GM12864 (cell line): ENCODE measurements around the gene SSTR5.

Experiments
- DNase-seq: peaks from one replicate; pipeline ENCODE4 v3.0.0-alpha.2; 2011; ENCODE audit warnings: low read depth
- H3K4me3 ChIP-seq: 2 replicates; pipeline ENCODE4 v1.5.1; 2011; ENCODE audit warnings: mild to moderate bottlenecking, low read depth, low read length, control low read depth
- TF ChIP-seq, protein P1 (sequence below): IDR thresholded peaks from 2 replicates; pipeline ENCODE4 v1.5.1; 2011; ENCODE audit warnings: low read depth, mild to moderate bottlenecking, moderate library complexity, low read length, control low read depth, inconsistent platforms; ENCODE audit errors: missing control alignments

Gene SSTR5

DNA sequence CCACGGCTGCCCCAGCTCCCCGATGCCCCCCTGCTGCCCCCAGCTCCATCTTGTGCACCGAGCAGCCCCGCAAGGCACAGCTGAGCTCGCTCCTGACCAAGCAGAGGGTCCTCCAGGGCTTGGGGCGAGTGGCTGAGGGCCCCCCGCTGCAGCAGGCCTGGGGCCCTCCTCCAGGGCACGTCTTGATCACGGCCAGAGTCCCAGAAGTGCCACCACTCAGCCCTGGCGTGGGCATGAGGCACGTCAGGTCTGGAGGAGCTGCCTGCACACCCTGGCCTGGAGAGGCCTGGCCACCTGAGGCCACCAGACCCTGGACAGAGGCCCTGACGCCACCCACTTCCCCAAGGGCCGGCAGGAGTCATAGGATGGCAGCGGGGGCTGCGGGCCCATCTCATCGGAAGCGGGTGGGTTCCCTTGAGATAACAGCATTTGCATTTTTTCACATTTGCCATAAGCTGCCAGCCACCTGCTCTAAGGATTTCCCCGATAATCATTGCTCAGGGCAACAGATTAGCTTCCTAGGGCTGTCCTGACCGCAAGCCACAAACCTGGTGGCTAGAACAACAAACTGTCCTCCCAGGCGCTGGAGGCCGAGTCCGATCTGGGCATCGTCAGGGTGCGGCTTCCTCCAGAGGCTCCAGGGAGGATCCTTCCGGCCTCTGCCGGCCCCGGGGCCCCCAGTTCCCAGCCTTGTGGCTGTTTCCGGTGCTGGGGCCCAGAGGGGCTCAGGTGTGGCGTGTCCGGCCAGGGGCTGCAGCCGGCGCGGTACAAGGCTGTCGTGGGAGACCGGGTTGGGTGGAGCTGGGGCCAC is 47.4 kb downstream of the SSTR5 start:
- TF ChIP-seq, protein P1, sequence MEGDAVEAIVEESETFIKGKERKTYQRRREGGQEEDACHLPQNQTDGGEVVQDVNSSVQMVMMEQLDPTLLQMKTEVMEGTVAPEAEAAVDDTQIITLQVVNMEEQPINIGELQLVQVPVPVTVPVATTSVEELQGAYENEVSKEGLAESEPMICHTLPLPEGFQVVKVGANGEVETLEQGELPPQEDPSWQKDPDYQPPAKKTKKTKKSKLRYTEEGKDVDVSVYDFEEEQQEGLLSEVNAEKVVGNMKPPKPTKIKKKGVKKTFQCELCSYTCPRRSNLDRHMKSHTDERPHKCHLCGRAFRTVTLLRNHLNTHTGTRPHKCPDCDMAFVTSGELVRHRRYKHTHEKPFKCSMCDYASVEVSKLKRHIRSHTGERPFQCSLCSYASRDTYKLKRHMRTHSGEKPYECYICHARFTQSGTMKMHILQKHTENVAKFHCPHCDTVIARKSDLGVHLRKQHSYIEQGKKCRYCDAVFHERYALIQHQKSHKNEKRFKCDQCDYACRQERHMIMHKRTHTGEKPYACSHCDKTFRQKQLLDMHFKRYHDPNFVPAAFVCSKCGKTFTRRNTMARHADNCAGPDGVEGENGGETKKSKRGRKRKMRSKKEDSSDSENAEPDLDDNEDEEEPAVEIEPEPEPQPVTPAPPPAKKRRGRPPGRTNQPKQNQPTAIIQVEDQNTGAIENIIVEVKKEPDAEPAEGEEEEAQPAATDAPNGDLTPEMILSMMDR = no peak
- no peak for DNase-seq
- no peak overlapping the region for H3K4me3 ChIP-seq

DNA sequence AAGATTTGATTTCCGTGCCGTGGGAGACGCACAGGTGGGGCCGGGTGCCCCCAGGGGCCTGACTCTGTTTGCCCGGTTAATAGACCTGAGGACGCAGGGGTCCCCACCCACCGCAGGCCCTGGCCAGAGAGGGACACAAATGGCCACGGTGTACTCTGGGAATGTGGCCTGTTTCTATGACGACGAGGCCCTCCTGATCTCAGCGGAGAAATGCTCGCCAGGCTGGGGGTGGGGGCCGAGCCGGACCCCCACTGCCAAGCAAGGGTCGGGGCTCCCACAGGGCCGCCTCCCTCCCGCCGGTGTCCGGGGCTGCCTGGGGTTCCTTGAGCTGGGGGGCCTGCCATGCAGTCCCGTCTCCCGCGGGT is 48.0 kb downstream of the SSTR5 start:
- no peak for DNase-seq
- no peak overlapping the region for H3K4me3 ChIP-seq
- TF ChIP-seq, protein P1 = no peak

DNA sequence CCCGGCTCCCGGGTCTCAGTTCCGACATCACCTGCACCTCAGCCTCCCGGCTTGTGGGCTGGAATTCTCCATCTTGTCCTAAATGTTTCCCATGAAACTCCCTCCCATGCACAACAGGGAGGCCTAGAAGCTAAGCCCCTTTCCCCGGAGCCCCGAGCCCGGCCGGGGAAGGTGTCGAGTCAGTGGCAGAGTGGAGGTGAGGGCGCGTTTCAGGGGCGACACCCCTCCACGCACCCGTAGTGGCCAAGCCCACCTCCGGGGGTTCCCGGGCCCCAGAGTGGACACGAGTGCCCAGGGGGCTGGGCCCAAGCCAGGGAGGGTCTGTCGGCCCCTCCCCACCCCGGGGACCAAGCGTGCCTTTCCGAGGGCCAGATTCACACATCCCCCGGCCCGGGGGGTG is 48.5 kb downstream of the SSTR5 start:
- H3K4me3 ChIP-seq = no peak overlapping the region
- TF ChIP-seq, protein P1 = no peak
- no peak for DNase-seq

DNA sequence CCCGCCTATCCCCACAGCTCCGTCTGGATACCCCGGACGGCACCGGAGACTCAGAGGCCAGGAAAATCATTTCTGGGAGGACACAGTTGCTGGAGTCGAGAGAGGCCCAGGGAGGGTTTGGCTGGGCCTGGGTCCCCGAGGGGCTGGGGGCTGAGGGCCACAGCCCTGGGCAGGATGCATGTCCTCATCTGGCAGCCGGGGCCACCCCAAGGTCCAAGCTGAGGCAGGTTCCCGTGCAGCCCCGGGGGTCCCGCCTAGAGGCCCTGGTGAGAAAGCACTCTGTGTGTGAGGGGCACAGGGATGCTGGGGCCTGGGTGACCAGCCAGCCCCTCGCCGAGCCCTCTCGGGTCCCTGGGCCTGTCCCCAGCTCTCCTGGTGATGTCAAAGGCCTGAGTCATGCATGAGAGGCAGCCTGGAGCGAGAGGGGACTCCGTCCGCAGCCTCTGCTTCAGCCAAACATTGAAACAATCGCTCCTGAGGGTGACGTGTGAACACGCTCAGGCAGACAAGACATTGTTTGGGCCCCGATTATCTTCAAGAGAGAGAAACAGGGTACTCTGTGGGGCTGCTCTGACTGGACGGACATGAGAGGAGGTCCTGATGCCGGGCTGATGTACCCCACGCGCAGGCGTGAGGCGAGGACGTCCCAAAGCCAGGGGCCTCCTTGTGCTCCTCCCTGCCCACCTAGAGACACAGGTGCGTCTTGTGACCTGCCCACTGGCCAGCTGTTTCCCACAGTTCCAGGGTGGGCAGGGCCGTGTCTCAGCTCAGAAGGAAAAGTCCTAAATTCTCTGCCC is 49.3 kb downstream of the SSTR5 start:
- TF ChIP-seq, protein P1 = no peak
- H3K4me3 ChIP-seq = no peak overlapping the region
- DNase-seq = no peak

DNA sequence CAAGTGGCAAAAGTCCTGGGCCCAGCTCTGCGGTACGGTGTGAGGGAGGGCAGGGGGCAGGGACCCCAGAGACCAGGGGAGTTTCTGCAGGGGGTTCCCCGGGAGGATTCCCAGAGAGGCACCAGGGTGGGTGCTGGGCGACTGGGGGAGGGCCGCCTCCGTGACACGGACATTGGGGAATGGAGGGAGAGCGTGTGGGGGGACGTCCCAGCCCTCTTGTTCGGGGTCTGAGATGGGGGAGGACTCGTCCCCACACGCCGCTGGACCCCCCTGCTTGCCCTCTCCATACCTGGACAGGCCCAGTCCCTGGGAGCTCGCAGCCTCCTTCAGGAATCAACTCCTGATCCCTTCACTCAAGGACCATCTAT is 49.8 kb downstream of the SSTR5 start:
- TF ChIP-seq, protein P1 = no peak
- no peak for DNase-seq
- no peak overlapping the region for H3K4me3 ChIP-seq

DNA sequence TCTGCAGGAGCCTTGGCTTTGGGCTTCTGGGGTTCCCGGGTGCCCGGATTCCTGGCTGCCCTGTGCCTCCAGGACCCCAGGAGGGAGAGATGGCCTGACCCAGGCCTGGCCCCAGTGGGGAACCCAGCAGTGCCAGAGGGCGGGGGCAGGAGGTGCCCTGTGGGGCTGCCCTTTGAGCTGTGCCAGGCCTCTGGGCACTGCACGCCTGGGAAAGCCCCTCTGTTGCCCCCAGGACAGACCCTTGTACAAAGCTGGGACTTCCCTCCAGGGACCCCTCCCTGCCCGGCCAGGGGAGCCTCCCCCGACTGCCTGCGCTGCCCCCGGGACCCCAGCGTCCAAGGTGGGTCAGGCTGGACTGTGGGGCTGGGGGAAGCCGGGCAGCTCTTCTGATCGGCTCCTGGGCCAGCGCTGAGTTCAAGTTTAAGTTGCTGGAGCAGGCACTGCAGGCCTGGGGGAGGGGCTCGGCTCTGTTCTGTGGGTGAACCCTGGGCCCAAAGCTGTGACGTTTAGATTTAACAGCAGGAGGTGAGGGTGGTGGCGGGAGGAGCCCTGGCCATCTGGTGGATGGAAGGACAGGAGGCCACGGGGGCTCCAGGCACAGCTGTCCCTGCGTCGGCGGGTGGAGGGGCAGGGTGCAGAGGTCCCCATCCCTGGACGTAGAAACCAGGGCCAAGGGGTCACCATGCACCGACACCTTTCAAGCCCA is 51.1 kb downstream of the SSTR5 start:
- TF ChIP-seq, protein P1 = no peak
- DNase-seq = no peak
- no peak overlapping the region for H3K4me3 ChIP-seq
